ENCODE data around the gene SAC3D1.

Gene SAC3D1

GRCh38 chr11:65063532-65063931 lies 22.5 kb downstream of the SAC3D1 start:
- no peak for DNase-seq

- DNase-seq, result no peak
Observed at GRCh38 chr11:65064847-65065240, 23.8 kb downstream of the SAC3D1 start.

GRCh38 chr11:65065851-65066250 lies 24.8 kb downstream of the SAC3D1 start:
- DNase-seq, result no peak

- no peak for DNase-seq
Observed at GRCh38 chr11:65066315-65066714, 25.3 kb downstream of the SAC3D1 start.

GRCh38 chr11:65066805-65067291 lies 25.8 kb downstream of the SAC3D1 start:
- no peak for DNase-seq

- DNase-seq, result no peak
Observed at GRCh38 chr11:65067446-65067845, 26.4 kb downstream of the SAC3D1 start.

- no peak for DNase-seq
Observed at GRCh38 chr11:65069217-65069616, 28.2 kb downstream of the SAC3D1 start.

GRCh38 chr11:65071907-65072630 lies 31.1 kb downstream of the SAC3D1 start:
- no peak for DNase-seq

- DNase-seq, result no peak
Observed at GRCh38 chr11:65072631-65072966, 31.6 kb downstream of the SAC3D1 start.

GRCh38 chr11:65077451-65077850 lies 36.4 kb downstream of the SAC3D1 start:
- no peak for DNase-seq

GRCh38 chr11:65078151-65078550 lies 37.1 kb downstream of the SAC3D1 start:
- DNase-seq, result peak; percentile 60

GRCh38 chr11:65078786-65079342 lies 37.9 kb downstream of the SAC3D1 start:
- no peak for DNase-seq

- peak; percentile 15 for DNase-seq
Observed at GRCh38 chr11:65083134-65083833, 42.3 kb downstream of the SAC3D1 start.

GRCh38 chr11:65083834-65084597 lies 43.0 kb downstream of the SAC3D1 start, which contains the start of the genes CDCA5 and ZFPL1:
CDCA5 (minus strand) TSS chr11:65084040; CDS start chr11:65083978, 62 bp downstream.
ZFPL1 (plus strand) TSS chr11:65084222; CDS start chr11:65084699, 477 bp downstream.
- peak; percentile 94 for DNase-seq

GRCh38 chr11:65084598-65085375 lies 43.8 kb downstream of the SAC3D1 start:
- DNase-seq, result no peak

- DNase-seq, result no peak
Observed at GRCh38 chr11:65085446-65085845, 44.4 kb downstream of the SAC3D1 start.

GRCh38 chr11:65086809-65087208 lies 45.8 kb downstream of the SAC3D1 start:
- DNase-seq, result no peak

GRCh38 chr11:65087216-65087615 lies 46.2 kb downstream of the SAC3D1 start:
- no peak for DNase-seq

GRCh38 chr11:65087827-65088226 lies 46.8 kb downstream of the SAC3D1 start:
- DNase-seq, result no peak

- DNase-seq, result no peak
Observed at GRCh38 chr11:65089621-65090020, 48.6 kb downstream of the SAC3D1 start.

- DNase-seq, result no peak
Observed at GRCh38 chr11:65090628-65091027, 49.6 kb downstream of the SAC3D1 start.

Measured in hematopoietic multipotent progenitor cell treated with erythropoietin and hydrocortisone succinate and interleukin-3 and kit ligand, for 8 days (in vitro differentiated cells).